NCI-H128 (cell line): ENCODE results near the gene EXOSC7.
"Not testable (repeated sequence)": the region's sequence is repeated elsewhere in the genome, so short reads cannot be mapped to it uniquely, and the experiment has no call there.

Source experiments
- DNase-seq: peaks from one replicate; lab custom pipeline; 2025; ENCODE audit not compliant: unreplicated experiment; lab: John Stamatoyannopoulos, UW

The EXOSC7 gene

DNA sequence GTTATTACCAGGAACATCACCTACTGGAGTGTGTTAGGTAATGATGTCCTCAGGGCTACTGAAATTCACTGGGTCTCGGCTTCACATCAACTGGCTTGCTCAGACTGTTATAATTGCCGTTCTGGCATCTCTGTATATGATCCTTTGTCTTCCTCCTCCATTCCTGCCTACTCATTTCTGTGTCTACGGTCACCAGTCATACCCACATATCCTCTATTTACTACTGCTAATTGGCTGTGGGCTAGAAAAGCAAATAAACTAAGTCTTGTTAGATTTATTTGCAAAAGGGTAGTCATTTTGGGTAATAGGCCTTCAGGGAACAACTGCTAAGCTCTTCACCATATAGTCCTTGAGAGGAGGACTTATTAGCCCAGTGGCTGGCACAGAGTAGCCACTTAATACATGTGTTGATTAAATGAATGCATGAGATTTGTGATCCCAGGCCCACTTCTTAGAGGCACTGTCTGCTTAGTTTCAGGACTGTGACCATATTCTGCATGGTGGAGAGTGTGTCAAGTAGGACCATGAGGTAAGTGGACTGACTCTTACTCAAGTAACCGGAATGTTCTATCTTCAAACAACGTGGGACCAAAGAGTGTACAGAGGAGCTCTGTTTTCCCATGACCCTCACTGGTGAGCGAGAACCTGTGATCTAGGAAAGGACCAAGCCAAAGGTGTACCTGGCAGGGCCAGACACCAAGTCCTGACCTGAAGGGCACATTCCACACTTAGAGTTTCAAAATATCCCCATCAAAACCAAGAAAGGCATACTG lies 13.2 kb upstream of the EXOSC7 start:
- no peak for DNase-seq

DNA sequence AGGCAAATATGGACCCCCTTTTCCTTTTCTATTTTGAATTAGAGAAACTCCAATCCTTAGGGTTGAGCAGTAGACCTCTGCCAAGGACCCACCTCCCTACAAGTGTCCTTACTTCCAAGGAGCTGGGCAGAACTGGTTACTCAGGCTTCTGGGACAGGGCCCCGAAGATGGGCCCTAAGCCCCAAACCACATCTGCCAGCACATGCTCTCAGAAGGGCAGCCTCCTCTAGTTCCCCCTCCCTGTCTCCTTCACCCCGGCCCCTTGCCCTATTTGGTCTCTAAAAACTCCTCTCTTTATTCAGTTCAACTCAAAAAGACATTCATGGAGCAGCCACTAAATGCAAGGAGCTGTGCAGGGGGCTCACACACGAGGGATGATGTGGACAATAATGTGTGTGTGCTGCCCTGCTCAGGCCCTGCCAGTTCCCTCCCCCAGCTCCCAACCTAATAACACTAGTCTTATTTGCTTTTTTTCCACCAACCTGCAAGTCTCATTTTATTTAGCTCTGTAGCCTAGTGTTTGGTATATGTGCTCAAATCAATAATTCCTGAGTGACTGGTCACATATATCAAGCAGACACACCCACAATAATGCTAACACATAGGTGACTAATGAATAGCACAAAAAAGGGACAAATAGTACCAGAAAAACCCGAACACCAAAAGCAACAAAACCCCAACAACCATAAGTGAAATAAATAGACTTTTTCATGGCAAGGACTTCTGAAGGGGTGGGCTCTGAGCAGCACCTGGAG lies 12.3 kb upstream of the EXOSC7 start:
- no peak for DNase-seq

DNA sequence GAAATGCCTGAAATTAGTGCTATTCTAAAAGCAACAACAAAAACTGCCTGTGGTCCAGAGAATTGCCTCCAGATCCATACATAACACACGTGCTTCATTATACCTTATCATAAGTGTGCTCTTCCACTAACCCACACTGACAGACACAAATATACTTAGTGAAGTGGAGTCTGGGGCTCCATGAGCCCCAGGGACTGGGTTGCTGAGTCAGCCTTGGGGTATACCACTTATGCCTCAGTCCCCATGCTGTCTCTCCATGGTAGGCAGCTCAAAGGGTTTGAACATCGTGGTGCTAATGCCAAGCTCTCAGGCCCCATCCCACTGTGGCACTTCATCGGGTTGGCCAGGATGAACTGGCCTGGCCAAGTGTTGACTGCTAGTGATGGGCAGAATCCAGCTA lies 10.9 kb upstream of the EXOSC7 start:
- DNase-seq = no peak

DNA sequence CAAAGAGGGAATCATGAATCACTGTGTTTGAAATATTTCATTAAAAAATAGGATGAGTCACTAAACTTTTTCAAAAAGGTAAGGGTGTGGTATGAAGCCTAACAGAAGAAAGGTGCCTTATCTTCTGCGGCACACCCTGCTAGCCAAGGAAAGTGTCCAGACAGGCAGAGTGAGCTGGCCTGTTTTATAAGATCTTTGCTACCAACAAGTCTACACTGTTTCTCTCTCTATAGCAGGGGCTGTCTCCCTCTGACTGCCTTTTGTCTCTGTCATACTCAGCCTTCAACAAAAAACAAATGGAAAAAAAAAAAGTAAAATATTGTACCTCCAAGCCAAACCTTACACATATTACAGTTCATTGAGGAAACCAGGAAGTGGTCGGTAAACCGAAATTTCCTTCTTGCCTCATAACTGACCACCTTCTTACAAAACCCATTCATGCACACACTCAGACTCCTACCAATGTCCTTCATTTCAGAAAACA lies 9.2 kb upstream of the EXOSC7 start:
- DNase-seq = no peak

DNA sequence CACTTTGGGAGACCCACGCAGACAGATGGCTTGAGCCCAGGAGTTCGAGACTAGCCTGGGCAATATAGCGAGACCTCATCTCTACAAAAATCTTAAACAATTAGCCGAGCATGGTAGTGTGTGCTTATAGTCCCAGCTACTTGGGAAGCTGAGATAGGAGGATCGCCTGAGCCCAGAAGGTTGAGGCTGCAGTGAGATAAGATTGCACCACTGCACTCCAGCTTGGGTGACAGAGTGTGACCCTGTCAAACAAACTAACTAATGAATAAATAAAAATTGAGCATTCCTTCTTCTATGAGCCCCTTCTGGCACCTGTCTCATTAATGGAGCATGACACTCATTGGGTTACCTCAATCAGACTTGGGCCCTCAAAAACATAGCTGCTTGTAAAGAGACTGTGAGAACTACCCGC lies 7.6 kb upstream of the EXOSC7 start:
- DNase-seq = no peak

DNA sequence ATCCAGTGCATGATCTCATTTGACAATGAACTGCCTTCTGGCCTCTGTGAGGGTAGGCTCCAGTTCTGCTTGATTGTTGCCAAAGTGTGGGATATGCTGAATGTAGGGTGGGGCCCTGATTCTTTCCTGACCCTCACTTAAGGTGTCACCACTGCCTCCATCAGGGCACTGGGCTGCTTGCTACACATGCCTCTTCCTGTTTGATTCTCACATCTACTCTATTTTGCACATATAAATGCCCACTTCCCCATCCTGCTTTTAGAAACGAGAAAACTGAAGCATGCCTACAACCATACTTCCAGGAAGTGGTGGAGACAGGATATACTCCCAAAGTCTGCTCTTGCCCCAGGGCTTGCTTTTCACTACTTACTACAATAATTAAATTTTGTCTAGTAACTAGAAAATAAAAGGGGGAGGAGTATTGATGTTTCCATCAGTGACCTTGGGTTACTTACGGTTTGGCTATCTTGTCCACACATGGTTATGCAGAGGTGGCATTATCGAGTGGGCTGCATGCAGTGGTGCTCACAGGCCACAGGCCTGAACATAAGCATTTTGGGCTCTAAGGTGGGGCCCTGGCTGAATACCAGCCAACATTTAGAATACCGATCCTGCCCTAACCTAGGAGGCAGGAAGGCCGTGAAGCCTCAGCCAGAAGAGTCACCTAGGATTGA lies 6.8 kb upstream of the EXOSC7 start:
- DNase-seq = no peak

DNA sequence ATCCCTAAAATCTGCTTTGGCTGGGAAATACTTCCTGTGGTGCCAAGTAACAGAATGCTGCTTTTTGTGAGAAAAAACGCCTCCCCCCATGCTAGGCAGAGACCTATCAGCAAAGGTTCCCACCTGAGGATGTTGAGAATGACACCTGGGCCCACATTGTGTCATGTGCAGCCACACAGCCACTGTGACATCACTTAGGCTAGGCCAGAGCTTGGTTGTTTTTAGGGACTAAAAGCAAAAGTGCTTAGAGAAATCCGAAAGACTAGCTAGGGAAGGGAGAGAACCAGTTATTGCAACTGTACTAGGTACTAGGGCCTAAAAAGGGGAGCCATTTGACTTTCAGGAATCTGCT lies 6.2 kb upstream of the EXOSC7 start:
- DNase-seq = no peak

DNA sequence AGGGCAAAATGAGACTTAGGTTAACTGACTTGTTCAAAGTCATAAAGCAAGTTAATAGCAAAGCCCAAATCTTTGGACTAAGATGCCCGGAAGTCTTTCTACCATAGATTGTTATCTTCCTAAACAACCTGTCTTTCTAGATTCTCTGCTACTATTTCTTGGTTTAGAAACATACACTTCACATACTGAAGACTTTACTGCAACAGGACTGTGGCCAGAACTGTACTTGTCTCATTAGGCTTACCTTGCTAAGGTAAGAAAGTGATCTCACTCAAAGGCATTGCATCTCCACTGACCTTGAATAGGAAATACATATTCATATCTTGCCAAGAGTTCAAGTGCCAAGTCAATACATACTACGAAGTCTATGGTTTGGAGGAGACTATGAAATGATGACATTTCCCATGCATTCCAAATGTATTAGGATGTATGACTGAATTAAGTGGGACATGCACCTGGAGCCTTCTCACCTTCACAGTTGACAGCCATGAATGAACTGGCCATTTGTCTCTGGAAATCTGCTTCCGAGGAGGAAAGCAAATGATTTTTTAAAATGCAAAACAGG lies 5.0 kb upstream of the EXOSC7 start:
- DNase-seq = no peak

DNA sequence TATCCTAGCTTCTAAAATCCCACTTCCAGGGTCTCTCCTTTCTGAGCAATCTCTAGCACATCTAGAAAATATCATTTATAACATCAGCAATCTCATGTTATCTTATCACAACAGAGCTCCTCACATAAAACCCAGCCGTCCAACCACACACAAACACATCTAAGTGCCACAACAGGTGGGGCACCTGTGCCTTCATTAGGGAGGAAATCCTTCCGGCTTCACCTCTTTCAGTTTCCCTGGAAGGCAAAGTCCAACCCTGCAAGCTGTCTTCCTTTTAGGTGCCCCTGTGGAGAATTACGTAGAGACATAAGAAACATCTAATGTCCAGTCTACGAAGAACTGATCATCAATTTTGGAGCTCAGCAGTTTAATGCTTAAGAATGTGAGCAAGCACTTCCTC lies 1.6 kb upstream of the EXOSC7 start:
- DNase-seq = no peak

DNA sequence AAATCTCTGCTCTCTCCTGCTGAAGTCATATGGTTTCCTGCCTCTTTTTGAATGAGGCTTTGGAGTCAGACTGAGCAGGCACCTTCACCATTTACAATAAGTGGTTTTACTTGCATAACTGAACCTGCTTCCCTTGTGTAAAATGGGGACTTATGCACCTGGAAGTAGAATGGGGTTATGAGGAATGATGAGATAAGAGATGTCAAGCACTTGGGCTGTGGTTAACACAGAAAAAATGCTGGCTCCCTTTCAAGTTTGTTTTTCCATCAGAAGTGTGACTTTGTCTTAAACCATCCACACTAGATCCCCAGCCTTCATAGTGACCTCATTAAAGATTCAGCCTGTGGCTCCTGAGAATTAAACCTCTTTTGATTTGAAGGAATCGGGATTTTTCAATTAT lies 5.2 kb downstream of the EXOSC7 start:
- DNase-seq = no peak

DNA sequence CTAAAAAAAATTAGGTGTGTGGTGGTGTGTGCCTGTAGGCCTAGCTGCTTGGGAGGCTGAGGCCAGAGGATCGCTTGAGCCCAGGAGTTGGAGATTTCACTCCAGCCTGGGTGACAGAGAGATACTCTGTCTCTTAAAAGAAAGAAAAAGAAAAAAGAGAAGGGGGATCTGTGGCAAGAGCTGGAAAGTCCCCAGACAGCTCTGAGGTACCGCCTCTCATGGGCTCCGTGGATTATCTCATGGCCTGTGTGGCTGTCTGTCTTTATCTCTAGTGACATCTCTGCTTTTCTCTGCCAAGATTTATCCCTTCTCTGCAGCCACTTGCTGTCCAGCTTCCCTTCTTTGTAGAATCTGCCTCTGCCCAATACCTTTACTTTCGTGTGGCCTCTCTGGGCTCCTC lies 5.7 kb downstream of the EXOSC7 start:
- DNase-seq = no peak

DNA sequence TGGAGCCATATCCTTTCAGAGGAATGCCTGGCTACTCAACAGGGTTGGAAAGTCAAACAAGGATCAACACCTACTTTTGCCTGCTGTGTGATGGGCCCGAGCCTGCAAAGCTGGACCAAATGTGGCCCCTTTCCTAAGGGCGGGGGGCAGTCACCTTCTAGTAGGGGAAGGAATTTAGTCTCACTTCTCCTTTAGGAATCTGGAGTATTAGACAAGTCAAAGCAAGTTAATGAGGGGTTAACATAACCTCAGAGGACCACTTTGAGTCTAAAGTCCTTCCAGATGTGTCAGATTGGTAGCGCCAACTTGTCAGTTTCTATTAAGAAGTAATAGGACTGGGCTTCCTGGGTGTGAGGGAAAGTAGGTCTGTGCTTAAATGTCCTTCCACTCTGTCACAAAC lies 6.8 kb downstream of the EXOSC7 start:
- no peak for DNase-seq

DNA sequence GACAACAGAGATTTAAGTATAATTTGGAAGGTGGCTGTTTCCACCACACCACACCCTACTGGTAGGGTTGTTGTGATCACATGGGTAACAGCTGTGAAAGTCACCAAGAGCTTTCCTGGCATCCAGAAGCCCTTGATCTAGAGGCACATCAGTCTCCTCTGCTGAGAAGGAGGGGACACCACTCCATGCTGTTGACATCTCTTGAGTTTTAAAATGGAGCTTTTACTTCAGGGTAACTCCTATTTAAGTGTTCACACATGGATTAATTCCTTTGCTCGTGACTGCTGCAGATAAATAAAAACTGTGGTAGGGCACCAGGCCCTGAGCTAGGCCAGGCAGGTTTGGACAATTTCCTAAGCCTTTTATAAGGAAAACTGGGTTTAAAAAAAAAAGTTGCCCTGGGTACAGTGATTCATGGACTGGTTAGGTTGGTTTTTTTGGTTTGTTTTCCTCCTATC lies 7.5 kb downstream of the EXOSC7 start:
- DNase-seq = no peak

DNA sequence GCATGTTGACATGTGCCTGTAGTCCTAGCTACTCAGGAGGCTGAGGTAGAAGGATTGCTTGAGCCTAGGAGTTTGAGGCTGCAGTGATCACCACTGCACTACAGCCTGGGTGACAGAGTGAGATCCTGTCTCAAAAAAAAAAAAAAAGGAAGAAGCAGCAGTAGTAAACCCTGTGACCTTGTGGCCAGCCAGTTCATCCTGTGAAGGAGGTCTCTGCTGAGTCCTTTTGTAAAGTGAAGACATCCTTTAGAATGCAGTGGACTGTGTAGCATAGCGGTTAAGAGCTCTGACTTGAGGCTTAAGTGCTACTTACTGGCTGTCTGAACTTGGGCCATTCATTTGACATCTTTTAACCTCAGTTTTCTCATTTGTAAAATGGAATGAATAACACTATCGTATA lies 8.3 kb downstream of the EXOSC7 start:
- DNase-seq = no peak

DNA sequence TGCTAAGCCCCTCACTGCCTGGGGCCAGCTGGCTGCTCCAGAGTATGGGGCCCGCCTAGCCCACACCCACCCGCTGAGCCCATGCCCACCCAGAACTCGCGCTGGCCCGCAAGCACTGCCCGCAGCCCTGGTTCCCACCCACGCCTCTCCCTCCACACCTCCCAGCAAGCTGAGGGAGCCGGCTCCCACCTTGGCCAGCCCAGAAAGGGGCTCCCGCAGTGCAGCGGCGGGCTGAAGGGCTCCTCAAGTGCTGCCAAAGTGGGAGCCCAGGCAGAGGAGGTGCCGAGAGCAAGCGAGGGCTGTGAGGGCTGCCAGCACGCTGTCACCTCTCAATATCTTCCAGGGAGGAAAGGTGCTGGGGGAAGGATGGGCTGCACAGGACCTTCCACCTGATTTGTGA lies 10.3 kb downstream of the EXOSC7 start:
- DNase-seq = not testable (repeated sequence)

DNA sequence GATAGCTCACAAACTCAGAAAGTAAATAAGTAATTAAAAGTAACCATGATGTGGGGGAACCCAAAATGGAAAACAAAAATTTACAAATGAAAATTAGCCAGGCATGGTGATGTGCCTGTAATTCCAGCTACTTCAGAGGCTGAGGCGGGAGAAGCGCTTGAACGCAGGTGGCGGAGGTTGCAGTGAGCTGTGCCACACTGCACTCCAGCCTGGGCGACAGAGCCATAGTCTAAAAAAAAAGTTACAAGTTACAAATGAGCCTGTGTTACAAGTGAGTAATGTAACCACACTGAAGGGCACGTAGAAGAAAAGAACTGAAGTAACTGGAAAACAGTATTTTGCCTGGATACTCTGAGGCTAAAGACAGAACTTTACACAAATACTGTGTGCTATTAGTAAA lies 11.3 kb downstream of the EXOSC7 start:
- DNase-seq = no peak

DNA sequence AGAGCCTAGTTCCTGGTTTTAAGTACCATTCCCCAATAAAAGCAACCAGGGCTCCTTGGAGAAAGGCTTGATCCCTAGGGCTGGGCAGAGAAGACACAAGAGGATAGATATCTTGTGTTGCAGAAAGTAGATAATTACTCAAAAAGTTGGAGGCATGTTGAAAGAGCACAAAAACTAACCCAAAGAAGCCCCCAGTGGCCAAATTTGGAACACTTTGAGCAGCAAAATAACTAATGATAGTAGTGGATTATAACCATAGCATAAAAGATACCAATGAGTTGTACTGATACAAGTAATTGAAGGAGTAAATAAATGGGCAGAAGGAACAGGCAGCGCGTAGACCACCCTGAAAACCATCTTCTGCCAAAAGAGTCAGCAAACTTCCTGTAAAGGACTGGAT lies 12.0 kb downstream of the EXOSC7 start:
- no peak for DNase-seq

DNA sequence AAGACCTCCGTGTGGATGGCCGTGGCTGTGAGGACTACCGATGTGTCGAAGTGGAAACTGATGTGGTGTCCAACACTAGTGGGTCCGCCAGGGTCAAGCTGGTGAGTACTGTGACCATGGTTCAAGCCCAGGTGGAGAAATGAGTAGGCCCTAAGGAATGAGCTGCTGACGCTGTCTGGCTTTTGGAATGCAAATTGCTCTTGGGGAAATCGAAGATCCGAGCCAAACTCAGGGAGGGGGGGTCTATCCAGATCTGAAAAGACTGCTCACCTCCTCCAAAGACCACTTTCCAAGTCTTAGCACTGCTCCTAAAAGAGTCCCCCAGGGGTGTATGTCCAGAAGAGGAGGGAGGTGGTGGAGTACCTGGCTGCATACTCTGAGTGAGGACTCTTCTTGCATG lies 13.1 kb downstream of the EXOSC7 start:
- DNase-seq = no peak

DNA sequence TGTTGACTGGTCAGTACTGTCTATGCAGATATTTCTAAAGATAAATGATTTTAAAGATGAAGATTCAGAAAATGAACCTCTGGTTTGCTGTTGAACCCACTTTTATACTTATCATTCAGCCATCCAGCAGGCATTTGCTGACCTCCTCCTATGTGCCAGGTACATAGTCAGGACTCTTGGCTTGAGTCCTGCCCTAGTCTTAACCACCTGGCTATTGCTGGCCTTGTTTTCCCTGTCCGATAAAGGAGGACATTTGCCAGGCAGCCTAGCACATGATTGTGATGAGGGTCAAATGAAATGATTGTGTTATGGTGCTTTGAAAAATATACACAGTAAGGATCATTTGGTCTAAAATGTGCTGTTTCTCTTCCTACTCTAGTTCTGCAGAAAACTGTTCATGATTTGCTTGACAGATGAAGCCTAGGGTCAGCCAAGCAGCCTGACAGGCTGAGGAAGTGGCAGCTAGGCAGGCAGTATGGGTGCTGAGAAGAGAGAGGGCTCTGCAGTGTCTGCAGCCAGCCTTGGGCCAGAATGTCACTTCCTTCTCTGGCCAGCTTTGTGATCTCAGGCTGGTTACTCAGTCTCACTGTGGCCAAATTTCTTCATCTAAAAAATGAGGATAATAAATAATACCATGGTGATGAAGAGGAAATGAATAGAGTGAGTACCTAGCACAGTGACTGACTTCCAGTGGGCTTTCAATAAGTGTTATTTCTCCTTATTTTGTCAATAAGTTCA lies 13.8 kb downstream of the EXOSC7 start:
- no peak for DNase-seq

DNA sequence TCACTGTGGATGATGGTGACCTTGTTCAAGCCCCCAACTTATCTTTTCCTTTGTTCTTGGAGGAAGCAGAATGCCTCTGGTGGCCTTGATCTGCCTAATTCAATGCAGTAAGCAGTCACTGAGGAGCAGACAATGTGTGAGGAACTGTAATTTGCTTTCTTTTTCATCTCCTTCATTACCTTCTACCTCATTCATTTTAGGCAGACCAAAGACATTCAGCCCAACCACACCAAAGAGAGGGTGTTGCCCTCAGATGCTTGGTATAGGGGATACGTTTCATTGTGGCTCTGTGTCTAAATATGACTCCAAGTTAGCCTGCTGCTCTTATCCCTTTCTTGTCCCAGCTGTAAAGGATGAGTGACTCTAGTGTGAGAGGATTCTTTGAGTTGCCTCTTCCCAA lies 15.3 kb downstream of the EXOSC7 start:
- DNase-seq = no peak
